HG02852 (cell line): ENCODE measurements around the gene RNU6-1.

Source experiments
- ATAC-seq: cut with Tn5 transposase; IDR thresholded peaks from one replicate; pipeline ENCODE4 v1.9.1; 2021; ENCODE audit warnings: mild to moderate bottlenecking, moderate library complexity; ENCODE audit not compliant: unreplicated experiment

RNU6-1 gene

GRCh38 chr15:67859331-67859946 lies 19.6 kb upstream of the RNU6-1 start:
- ATAC-seq = no peak

GRCh38 chr15:67857220-67857619 lies 17.4 kb upstream of the RNU6-1 start:
- no peak for ATAC-seq

- ATAC-seq = no peak
Observed at GRCh38 chr15:67855842-67856241, 16.0 kb upstream of the RNU6-1 start.

- ATAC-seq = no peak
Observed at GRCh38 chr15:67854358-67854757, 14.5 kb upstream of the RNU6-1 start.

- ATAC-seq = no peak
Observed at GRCh38 chr15:67853454-67853853, 13.6 kb upstream of the RNU6-1 start.

GRCh38 chr15:67852418-67852817 lies 12.6 kb upstream of the RNU6-1 start:
- no peak for ATAC-seq

- no peak for ATAC-seq
Observed at GRCh38 chr15:67850994-67851571, 11.2 kb upstream of the RNU6-1 start.

- ATAC-seq = no peak
Observed at GRCh38 chr15:67850336-67850735, 10.5 kb upstream of the RNU6-1 start.

- ATAC-seq = no peak
Observed at GRCh38 chr15:67849538-67849937, 9.7 kb upstream of the RNU6-1 start.

GRCh38 chr15:67845974-67846373 lies 6.1 kb upstream of the RNU6-1 start:
- no peak for ATAC-seq

GRCh38 chr15:67843571-67844387 lies 3.9 kb upstream of the RNU6-1 start:
- no peak for ATAC-seq

- ATAC-seq = no peak
Observed at GRCh38 chr15:67843092-67843501, 3.3 kb upstream of the RNU6-1 start.

GRCh38 chr15:67841513-67841762 lies 1.6 kb upstream of the RNU6-1 start:
- no peak for ATAC-seq

- no peak for ATAC-seq
Observed at GRCh38 chr15:67840749-67841512, 1.1 kb upstream of the RNU6-1 start.

GRCh38 chr15:67839499-67839928 lies 331 bp downstream of the RNU6-1 start:
- peak; percentile 4 for ATAC-seq

- no peak for ATAC-seq
Observed at GRCh38 chr15:67838789-67839332, 984 bp downstream of the RNU6-1 start.

- no peak for ATAC-seq
Observed at GRCh38 chr15:67836955-67837354, 2.9 kb downstream of the RNU6-1 start.

GRCh38 chr15:67836477-67836876 lies 3.4 kb downstream of the RNU6-1 start:
- ATAC-seq = no peak

GRCh38 chr15:67836134-67836455 lies 3.8 kb downstream of the RNU6-1 start:
- no peak for ATAC-seq

- ATAC-seq = no peak
Observed at GRCh38 chr15:67835297-67836133, 4.3 kb downstream of the RNU6-1 start.
